HG03457 (cell line): ENCODE measurements around the gene EIF1AY.
A peak's percentile ranks its signal among the peaks of the same experiment; 100 is the strongest.
"Not testable (repeated sequence)": the region's sequence is repeated elsewhere in the genome, so short reads cannot be mapped to it uniquely, and the experiment has no call there.

Source experiments
- ATAC-seq: cut with Tn5 transposase; IDR thresholded peaks from one replicate; pipeline ENCODE4 v1.9.1; 2021; ENCODE audit warnings: moderate number of reproducible peaks; ENCODE audit not compliant: unreplicated experiment

EIF1AY gene, protein sequence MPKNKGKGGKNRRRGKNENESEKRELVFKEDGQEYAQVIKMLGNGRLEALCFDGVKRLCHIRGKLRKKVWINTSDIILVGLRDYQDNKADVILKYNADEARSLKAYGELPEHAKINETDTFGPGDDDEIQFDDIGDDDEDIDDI

DNA sequence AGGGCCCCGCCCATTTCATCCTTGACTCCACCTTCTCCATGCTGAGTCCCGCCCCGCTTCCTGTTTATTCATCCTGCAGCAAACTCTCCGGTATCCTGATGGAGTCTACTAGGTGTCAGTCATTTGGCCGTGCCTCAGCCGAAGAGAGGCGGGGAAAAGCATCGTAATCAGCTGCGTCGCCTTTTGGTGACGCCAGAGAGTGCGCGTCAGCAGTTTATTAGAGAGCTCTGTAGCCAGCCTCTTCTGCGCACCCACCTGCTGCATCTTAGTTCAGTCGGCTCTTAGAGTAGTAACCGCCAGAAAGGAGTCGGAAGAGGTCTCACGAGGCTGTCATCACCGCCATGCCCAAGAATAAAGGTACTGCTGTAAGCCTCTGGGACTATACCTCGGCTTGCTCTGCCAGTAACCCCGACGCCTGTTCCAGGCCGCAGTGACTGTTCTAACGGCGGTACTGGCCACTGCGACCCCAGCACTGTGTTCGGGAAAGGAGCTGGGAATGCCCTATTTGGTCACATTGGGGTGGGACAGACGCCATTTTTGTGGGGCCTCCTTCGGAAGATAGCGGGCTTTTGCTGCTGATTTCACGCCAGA, at the start of gene EIF1AY:
Gene EIF1AY (plus strand): TSS at position 246 of the 591 bp plus-strand sequence. CDS start 96 bp downstream, at position 342.
- ATAC-seq, result peak; percentile 84

DNA sequence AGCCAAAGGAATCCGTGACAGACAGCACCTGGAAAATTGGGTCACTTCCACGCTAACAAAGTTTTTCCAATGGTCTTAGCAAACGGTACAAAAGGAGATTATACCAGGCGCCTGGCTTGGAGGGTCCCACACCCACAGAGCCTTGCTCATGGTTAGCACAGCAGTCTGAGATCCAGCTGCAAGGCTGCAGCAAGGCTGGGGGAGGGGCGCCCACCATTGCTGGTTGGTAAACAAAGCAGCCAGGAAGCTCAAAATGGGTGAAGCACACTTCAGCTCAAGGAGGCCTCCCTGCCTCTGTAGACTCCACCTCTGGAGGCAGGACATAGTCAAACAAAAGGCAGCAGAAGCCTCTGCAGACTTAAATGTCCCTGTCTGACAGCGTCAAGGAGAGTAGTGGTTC, 47.1 kb upstream of the EIF1AY start:
- ATAC-seq, result no peak

DNA sequence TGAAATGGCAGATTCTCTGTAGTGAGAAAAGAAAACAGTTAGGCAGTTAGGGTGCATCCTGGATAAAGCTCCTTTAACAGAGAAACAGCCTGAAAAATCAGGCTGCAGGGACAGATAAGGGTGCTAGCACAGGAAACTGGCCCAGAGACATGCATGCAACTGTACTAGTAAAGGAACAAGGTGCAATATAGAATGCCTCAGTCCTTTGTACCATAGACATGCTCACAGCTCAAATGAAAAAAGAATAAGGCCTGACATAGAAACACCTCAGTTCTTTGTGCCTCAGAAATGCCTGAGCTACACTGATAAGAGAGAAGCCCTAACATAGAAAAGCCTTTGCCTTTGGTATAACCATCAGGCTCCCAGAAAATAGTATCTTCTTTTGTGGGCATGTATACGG, 37.4 kb upstream of the EIF1AY start:
- ATAC-seq, result no peak

DNA sequence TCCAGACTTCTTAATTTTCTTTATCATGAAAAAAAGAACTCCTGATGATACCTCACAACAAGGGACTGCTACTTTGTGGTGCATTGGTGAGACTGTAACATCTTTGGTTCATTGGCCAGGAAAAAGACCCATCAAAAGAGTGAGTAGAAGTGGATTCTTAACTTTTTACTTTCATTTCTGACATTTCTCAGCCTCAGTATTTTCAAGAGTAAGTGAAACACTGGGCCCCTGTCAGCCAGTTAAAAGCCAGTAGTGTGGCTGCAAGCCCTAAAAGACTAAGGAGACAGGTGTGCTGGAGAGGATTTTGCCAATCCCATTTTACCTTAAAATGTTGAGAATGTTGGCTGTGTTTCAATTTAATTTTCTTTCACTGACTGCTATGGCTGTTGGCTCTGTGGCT, 36.6 kb upstream of the EIF1AY start:
- no peak for ATAC-seq

DNA sequence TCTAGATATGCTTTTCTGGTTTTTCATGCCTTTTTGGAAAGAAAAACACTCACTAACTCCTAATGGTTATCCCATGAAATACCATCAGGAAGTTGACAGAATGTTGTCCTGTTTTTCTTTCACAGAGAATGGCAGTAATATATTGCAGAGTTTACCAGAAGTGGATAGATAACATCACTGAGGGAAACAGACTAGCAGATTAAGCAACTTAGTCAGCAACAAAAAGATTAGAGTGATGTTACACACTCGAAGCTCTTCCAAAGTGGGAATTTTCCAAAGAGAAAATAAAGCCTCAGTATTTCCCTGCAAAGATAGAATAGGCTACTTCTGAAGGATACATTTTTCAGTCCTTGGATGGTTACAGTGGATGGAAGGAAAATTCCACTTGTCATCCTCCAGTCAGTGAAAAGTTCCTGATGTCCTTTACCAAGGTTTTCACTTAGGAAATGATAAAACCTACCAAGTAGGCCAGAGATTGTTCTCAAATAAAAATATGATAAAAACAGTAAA, 31.1 kb upstream of the EIF1AY start:
- ATAC-seq, result no peak

DNA sequence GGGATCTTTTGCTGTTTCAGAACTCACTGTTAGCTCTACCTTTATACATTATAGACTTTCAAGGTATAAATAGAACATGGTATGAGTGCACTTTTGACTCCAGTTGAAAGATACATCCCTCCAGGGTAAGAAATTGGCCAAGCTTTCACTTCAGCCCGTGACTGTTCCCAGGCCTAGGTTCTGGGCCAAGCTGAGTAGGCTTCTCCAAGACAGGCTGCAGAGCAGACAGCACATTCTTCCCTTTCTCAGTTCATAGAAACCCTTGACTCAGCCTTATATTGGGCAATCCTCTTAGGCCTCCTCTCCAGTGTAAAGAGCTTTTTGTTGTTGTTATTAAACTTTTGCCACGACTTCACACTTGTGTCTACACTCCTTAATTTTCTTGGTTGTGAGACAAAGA, 29.5 kb upstream of the EIF1AY start:
- ATAC-seq, result no peak

DNA sequence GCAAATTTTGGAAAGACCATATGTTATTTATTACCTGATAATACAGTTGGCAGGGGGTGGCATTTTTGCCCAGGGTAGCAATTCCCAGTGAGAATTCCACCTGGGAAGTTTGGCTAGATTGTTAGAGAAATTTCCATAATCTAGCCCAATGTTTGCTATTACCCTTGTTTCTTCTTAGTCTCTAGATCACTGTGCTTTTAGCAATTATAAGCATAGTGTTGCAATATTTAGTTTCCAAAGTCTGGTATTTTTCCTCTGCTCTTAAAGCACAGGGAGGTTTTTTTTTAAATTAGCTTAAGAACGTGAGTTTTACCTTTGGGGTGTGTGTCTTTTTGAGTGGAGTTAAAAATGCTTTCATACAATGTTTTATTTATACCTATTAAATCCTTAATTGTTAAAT, 26.3 kb upstream of the EIF1AY start:
- ATAC-seq, result no peak

DNA sequence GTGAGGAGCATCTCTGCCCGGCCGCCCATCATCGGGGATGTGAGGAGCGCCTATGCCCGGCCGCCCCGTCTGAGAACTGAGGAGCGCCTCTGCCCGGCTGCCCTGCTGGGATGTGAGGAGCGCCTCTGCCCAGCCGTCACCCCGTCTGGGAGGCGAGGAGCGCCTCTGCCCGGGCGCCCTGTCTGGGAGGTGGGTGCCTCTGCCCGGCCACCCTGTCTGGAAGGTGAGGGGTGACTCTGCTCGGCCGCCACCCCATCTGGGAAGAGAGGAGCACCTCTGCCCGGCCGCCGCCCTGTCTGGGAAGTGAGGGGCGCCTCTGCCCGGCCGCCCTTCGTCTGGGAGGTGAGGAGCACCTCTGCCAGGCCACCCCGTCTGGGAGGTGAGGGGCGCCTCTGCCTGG, 23.7 kb upstream of the EIF1AY start:
- ATAC-seq, result no peak

DNA sequence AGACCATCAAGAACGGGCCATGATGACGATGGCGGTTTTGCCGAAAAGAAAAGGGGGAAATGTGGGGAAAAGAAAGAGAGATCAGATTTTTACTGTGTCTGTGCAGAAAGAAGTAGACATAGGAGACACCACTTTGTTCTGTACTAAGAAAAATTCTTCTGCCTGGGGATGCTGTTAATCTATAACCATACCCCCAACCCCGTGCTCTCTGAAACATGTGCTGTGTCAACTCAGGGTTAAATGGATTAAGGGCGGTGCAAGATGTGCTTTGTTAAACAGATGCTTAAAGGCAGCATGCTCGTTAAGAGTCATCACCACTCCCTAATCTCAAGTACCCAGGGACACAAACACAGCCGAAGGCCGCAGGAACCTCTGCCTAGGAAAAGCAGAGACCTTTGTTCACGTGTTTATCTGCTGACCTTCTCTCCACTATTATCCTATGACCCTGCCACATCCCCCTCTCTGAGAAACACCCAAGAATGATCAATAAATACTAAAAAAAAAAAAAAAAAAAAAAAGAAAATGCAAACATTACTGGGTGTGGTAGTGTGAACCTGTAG, 22.7 kb upstream of the EIF1AY start:
- not testable (repeated sequence) for ATAC-seq

DNA sequence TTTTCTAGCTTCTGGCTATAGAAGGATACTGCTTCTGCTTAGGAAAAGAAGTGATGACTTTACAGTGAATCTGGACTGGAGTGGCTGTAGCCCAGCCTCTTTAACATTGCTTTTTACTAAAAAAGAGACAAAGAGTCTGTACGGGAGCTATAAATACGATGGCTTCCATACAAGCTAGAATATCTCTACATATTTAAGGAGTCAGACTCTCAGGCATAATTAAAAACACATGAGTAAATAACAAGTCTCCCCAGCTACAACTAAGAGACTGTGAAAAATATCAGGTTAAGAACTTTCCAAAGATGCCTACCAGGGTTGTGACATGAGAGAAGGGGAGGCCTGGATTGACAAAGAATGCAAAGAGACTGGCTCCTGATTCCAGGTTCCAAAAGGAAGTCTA, 19.8 kb upstream of the EIF1AY start:
- ATAC-seq, result no peak

DNA sequence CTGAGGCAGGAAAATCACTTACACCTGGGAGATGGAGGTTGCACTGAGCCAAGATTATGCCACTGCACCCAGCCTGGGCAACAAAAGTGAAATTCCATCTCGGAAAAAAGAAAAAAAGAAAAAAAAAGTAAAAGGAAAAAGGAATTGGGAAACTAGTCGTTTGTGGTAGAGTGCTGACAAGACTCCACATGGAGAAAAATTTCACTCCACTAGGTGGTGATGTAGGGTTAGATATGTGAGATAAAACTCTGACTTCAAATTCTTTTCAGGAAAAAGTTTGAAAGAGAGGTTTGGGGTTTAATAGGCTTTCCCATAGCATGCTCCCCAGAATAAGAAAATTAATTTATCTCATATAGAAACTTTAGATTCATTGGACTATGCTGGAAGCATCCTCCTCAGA, 16.9 kb upstream of the EIF1AY start:
- ATAC-seq, result no peak

DNA sequence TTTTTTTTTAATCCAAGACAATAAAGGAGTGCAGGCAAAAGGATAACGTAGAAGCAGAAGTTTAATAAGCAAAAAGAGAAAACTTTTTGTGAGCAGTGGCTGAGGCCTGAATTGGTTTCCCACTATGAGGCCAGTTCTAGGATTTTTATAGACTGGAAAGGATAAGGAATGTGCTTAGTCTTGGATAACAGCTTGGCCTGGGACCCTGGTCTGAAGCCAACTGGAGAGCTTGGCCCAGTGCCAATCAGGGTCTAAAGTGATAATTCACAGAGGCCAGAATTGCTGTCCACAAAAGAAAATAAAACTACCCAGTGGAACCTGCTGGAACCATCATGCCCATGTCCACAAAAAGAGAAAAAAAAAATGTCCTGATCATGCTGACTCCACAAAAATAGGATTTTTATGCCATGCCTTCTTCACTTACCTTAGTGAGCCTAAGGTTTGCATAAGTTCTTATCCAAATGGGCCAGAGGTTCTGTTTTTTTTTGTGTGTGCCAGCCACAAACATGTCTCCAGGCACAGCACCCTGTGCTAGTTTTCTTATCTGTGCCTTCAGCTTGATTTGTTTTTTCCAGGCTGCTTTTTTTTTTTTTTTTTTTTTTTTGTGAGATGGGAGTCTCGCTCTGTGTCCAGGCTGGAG, 15.6 kb upstream of the EIF1AY start:
- ATAC-seq, result no peak

DNA sequence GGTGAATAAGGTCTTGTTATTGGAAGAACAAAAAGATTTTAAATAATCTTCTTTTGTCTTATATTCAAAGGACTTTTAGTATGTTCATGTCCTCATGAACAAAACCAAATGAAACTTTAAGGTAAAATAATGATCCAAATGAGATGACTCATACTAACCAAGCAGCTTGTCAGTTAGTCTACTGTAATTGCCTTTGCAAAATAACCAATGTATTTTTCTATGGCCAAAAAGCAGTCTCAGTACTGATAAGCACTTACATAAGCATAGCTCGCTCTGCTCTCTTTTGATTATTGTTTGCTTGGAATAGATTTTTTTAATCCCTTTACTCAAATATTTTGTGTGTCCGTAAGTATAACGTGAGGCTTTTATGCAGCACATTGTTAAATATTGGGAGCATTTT, 4.3 kb upstream of the EIF1AY start:
- no peak for ATAC-seq

DNA sequence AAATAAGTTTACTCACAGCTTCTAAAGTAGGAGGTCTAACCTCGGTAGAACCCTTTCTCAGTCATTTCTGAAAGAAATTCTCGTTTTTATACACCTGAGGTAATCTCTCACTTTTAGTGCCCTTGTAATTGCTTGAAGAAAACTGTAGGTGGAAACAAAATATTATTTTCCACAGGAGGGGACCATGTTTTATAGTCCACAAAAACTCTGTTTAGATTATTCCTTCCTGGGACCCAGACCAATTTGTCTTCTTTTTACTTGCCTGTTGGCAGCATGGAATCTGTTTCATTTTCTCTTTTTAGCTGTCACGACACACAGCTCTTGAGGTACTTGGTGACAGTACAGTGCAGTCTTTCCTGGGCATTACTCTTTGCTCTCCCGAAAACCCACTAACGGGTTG, 930 bp downstream of the EIF1AY start:
- no peak for ATAC-seq

DNA sequence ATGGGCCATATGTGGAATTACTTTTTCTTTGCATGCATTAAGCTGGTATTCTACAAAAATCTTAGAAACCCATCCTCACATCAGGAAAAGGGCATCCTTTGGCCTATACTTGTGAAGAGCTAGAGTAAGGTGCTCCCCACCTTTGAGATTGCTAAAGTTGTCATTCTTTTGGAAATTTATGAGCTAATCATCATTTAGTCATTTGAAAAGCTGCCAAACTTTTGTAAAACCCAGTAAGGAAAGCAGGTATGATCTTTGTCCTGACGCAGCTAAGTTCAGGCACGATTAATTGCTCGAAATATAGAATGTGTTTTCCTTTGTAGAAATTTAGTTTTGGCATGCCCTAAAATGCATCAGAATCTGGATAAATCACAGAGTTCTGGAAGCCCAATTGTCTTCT, 2.6 kb downstream of the EIF1AY start:
- no peak for ATAC-seq

DNA sequence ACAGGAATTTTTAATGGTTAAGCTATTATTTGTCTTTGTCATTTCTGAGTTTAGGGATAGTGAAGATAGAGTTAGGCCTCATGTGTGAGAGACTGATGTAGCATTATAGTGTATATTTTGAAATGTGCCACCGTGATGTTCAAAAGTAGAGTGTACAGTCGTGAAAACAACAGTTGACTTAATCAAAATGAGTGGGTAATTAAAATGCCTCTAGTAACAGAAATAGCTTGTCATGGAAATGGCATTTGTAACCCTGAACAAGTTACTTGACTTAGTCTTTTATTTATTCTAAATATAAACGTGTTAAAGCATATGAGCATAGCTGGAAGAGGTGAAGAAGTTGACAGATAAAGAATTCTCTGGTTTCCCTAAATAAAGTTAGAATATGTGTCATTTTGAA, 6.1 kb downstream of the EIF1AY start:
- ATAC-seq, result no peak

DNA sequence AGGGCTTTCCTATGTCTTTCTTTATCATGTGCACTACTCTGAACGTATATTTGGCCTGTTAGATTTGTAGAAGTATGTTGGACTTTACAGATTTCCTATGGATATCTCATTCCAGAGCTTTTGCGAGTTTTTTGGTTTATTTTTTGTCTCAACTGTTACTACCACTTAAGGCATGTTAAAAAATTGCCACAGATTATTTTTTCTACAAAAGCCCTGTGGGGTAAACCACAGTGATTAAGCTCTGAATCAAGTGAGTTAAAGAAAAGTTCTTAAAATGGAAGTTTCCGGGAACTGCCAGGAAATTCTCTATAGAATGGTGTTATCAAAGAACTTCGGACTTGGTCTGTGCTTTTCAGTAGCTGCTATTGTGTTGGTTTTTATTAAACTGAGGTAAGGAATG, 10.6 kb downstream of the EIF1AY start:
- no peak for ATAC-seq
